GM12892 (cell line): Measurements from ENCODE around the gene PAH.

ENCODE experiments used
- DNase-seq: peaks from one replicate; pipeline ENCODE4 v3.0.0; 2011; ENCODE audit not compliant: insufficient read length
- FAIRE-seq: peaks from 2 replicates; lab custom pipeline; 2011; peaks lifted over from hg19 to GRCh38; lab: Jason Lieb, UNC
- POLR2A ChIP-seq: IDR thresholded peaks from 2 replicates; pipeline ENCODE4 v1.6.1; 2011; ENCODE audit warnings: low read depth, low read length, control low read depth
- POLR2AphosphoS5 ChIP-seq: IDR thresholded peaks from 2 replicates; pipeline ENCODE4 v1.6.1; 2011; ENCODE audit warnings: low read depth, low read length, control low read depth
- TAF1 ChIP-seq: IDR thresholded peaks from 2 replicates; pipeline ENCODE4 v1.6.1; 2011; ENCODE audit warnings: low read depth, mild to moderate bottlenecking, control low read depth, low read length, borderline replicate concordance

Gene PAH

DNA sequence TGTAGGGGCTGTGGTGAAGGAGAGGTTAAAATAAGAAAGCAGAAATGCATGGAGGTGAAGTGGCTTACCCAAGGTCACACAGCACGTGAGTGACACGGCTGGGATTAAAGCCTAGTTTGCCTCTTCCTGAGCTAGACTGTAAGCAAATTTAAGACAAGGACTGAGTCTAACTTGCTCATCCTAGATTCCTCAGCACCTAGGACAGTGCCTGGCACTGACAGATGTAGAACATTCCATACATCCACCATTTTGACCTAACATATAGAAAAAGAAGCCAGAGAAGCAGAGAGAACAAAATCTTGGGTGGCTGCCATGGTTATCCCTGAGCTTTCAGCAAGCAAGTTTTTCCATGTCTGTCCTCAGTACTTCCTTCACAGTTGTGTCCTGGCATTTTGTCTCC is 110.5 kb downstream of the PAH start:
- DNase-seq (no peak), FAIRE-seq (no peak)
- TF ChIP-seq POLR2AphosphoS5 (no peak), TAF1 (no peak), POLR2A (no peak)

DNA sequence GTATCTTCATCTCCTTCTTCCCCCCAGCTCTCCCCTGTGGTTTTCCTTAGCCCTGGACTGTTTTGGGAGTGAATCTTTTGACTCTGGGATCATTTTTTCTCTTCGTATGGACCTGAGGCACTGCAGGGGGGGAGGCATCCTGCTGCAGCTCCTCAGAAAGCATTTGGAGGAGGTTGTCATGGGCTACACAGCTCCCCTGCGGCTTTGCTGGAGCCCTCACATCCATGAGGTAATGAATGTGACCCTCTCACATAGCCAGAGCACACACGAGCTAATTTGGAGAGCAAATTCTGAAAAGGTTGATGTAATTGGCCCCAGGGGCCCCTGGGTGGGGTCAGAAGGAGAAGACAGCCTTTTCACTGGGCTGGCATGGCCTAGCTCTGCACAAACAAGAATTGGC is 110.9 kb downstream of the PAH start:
- TF ChIP-seq POLR2AphosphoS5 = no peak
- TF ChIP-seq POLR2A = no peak
- no peak for TF ChIP-seq TAF1
- FAIRE-seq = no peak

DNA sequence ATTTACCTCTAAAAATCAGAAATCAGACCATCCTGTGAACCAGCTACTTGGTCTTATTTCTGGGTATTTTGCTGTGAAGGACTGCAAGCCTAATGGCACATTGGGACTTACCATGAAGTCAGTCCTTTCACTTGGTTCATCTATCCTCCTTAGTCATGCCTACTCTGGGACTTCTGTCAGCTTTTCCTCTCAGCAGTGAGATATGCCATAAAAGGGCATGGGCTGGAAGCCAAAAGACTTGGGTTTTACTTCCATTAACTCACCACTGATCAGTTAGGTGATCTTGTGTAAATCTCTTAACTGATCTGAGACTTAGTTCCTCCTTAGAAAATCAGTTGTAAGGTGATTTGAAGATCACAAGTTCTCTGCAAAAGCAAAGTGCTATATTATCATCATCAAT is 116.5 kb downstream of the PAH start:
- FAIRE-seq = no peak

More for the DNA sequence above, 110.9 kb downstream of the PAH start:
- no peak for DNase-seq

DNA sequence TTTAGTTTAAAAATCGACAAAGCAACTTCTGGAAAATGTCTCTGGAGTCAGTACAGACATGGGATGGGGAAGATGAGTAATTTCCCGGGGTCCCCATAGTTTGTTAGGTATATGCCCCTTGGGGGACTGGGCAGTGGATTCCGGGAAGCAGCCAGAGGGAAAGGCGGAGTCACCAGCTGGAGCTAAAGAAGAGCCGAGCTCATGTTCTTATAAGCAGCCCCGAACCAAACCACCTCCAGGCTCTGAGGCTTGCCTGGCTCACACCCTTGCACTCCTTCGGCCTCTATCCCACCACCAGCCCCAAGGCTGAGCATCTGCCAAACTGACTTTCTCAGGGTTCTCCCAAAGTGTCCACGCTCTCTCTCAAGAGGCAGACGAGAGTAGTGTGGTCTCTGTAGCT is 117.8 kb downstream of the PAH start:
- DNase-seq = no peak
- no peak for FAIRE-seq
- no peak for TF ChIP-seq POLR2A
- TF ChIP-seq POLR2AphosphoS5 = no peak
- TF ChIP-seq TAF1 = no peak

More for the DNA sequence above, 116.5 kb downstream of the PAH start:
- no peak for DNase-seq
- TF ChIP-seq TAF1 (no peak), POLR2AphosphoS5 (no peak), POLR2A (no peak)

DNA sequence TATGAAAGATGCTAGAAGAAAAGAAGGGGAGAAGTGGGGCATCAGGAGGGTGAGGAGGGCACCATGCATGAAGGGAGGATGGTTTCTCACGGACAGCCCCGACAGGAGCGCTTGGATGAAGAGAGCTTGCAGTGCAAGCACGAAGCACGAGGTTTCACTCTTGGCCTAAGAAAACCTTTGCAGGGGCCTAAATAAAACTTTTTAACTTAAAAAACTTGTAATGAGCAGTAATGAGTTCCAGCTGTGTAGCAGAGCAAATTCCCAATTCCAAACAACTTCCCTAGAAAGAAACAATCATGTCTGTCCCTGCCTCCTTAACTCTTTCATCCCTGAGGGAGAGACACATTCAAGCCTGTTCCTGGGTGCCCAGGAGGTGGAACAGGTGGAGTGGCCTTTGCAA is 119.5 kb downstream of the PAH start:
- DNase-seq (no peak), FAIRE-seq (no peak)
- no peak for TF ChIP-seq POLR2A
- TF ChIP-seq POLR2AphosphoS5 = no peak
- no peak for TF ChIP-seq TAF1

DNA sequence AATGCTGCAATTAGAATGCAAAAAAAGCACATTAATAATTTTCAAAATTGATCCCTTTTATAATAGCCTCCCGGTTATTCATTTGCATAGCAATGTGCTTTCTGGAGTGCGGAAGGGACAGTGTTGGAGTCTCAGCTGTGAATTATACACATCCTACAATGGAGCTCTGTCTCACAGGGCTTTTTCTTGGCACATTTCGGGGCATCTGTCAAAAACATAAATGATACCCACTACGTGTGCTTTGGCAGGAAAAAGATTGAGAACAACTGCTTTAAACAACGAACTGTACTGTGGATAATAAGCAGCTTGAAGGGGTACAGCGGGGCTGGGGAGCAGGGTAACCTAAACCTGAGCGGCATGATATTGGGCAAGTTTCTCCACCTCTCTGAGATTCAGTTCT is 123.1 kb downstream of the PAH start:
- no peak for TF ChIP-seq POLR2AphosphoS5
- TF ChIP-seq POLR2A = no peak
- no peak for TF ChIP-seq TAF1
- FAIRE-seq (no peak), DNase-seq (no peak)
